AG09319 (cell line): ENCODE data around the gene RALGPS1.

Experiments used
- DNase-seq: peaks from one replicate; pipeline ENCODE4 v3.0.0-alpha.2; 2010; ENCODE audit warnings: low read depth; ENCODE audit errors: extremely low read depth
- CTCF ChIP-seq: IDR thresholded peaks from 2 replicates; pipeline ENCODE4 v1.5.1; 2011; ENCODE audit warnings: low read depth, mild to moderate bottlenecking, inconsistent platforms, low read length, moderate library complexity

Gene RALGPS1

GRCh38 chr9:126886897-126887296 is 27.7 kb upstream of the RALGPS1 start:
- DNase-seq, result no peak
- TF ChIP-seq CTCF, result no peak

DNA sequence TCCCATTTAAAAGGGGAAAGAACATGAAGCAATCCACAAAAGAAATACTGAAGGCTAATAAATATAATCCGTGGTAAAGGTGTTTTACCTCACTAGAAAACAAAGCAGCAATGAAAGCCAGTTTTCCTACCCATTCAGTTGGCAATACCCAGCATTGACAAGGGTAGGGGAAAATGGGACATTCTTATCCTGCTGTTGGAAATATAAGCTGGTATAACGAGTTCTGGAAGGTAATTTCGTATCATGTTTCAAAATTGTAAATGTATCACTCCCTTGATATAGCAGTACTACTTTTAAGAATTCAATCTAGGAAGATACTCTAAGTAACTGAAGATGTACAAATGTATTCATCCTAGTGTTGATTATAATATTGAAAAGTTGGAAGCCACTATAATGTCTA is 22.9 kb upstream of the RALGPS1 start:
- no peak for TF ChIP-seq CTCF
- DNase-seq, result no peak

DNA sequence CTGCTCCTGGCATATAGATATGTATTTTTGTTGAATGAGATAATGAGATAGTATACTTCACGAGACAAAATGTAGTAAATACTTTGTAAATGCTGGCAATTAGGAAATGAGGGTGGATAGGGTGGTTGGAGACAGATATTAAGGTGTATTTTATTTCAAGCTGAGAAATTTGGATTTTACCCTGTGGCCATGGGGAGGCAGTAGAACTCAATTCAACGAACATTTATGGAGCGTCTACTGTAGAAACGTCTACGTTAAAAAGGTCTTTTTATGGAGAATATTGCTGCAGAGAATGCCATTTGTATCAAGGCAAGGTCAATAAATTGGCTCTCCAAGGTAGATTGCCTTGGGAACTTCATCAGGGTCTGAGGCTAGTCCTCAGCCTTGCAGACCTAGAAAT is 21.5 kb upstream of the RALGPS1 start:
- TF ChIP-seq CTCF, result no peak; the same call in 1 of the 2 replicates
- DNase-seq, result no peak

- TF ChIP-seq CTCF, result no peak
- no peak for DNase-seq
Observed at GRCh38 chr9:126894052-126894603, 20.5 kb upstream of the RALGPS1 start.

DNA sequence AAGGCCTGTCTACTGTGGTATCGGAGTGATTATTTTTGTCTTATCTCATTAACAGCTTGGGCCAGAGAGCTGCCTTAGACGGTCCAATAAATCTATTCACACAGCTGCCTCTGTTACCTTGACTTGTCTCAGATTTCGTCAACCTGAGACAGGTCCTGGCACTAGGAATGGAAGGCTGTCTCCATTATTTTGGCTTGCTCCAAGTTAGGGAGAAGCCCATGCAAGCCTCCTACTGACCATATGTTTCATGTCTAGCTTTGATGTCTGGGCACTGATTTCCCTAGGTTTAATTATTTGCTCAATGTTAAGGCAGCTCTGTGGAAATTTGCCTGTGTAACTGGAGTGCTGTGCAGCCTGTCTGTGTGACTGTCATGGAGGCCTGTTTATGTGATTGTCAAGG is 12.4 kb upstream of the RALGPS1 start:
- no peak for TF ChIP-seq CTCF
- no peak for DNase-seq

- no peak for DNase-seq
- no peak for TF ChIP-seq CTCF
Observed at GRCh38 chr9:126904586-126904985, 10.0 kb upstream of the RALGPS1 start.

- TF ChIP-seq CTCF, result no peak
Observed at GRCh38 chr9:126906091-126906490, 8.5 kb upstream of the RALGPS1 start.

More at GRCh38 chr9:126906091-126906490, 8.5 kb upstream of the RALGPS1 start:
- no peak for DNase-seq
